IPS-NIHi7 (cell line): ENCODE data around the gene SYN1.

Experiments
- DNase-seq: peaks from one replicate; pipeline ENCODE4 v3.0.0; 2012; ENCODE audit warnings: mixed read lengths; ENCODE audit errors: extremely low spot score

The SYN1 gene

DNA sequence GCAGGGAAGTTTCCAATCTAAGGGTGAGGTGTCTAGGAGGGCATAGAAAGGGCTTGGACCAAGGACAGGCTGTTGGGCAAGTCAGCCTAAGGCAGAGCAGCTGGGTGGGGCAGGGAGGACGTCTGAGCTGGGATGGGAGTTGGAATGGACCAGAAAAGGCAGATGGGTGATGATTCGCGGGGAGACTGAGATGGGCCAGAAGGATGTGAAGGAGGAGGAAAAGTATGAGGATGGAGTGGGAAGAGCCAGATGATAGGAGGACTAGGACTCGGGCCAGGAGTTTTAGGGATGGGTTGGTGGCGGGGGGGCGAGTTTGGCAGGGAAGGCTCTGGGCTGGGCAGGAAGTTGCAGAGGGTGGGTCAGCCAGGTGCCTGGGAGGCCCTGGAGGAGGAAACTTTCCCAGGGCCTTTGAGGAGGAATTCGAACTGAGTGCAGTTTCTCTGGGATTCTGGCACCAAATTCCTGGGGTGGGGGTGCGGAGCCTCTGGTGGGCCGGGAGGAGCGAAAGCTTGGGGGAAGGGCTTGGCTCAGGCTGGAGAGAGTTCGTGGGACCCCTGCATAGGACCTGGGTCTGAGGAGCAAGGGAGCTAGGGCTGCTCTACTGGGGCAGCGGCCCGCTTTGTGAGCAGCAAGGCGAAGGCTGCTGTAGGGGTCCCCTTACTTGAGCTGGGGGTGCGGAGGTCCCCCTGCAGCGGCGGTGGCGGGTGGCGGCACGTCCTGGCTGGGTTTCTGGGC lies 46.1 kb downstream of the SYN1 start:
- peak; percentile 64 for DNase-seq

DNA sequence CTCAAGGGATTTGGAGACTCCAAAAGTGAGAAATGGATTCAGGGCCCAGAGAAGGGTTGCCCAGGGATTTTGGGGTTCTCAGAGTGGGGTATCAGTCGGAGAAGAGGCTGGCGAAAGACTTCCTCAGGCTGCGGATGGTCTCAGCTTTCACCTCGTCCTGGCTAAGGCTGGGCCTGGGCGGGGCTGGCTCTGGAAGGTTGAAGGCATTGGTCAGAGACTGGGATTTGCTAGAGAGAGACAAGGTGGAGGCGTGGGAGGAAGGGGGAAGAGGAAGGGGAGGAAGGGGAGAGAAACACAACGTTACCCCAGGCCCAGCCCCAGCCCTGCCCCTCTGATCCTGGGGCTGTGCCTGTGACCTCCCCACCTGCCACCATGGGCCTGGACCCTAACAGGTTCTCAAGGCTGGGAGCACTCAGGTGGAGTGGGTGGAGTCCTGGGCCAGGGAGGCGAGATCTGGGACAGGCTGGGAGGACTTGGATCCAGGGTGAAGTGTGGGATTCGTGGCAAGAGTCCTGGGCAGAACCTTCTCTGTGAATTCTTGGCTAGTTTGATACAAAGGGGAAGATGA lies 46.8 kb downstream of the SYN1 start:
- no peak for DNase-seq

DNA sequence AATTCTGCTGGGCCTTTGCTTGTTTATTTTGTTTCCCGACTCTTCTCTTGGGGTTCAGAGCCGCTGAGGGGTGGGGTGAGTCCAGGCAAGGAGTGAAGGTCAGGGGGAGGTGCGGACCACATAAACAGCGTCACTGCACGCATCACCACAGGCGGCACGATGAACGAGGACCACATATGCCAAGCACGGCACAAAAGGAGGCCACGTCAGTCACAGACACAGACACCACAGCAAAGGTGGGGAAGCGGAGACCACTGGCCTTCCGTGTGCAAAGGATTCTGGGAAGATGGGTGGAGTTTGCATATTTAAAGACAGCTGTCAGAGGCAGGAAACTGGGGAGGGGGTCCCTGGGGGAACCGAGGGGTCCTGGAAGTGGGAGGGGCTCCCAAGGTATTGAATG lies 47.8 kb downstream of the SYN1 start:
- DNase-seq: no peak

DNA sequence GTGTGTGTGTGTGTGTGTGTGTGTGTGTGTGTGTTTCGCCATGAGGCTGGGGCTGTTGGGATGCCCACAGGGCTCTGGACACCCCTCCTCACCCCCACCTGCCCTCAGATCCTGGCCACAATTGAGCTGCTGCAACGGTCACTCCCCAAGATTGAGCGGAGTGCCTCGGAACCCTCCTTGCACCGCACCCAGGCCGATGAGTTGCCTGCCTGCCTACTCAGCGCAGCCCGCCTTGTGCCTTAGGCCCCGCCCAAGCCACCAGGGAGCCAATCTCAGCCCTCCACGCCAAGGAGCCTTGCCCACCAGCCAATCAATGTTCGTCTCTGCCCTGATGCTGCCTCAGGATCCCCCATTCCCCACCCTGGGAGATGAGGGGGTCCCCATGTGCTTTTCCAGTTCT lies 48.4 kb downstream of the SYN1 start:
- no peak for DNase-seq

DNA sequence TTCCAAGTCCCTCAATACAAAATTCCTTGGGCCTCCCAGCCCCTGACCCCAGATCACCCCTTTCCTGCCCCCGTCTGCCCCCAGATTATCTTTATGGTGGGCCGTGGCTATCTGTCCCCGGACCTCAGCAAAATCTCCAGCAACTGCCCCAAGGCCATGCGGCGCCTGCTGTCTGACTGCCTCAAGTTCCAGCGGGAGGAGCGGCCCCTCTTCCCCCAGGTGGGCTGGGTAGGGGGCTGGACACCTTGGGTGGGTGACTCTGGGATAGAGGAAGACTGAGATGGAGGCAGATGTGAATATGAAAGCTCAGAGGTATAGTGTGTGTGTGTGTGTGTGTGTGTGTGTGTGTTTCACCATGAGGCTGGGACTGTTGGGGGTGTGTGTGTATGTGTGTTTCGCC lies 48.9 kb downstream of the SYN1 start:
- DNase-seq: no peak

DNA sequence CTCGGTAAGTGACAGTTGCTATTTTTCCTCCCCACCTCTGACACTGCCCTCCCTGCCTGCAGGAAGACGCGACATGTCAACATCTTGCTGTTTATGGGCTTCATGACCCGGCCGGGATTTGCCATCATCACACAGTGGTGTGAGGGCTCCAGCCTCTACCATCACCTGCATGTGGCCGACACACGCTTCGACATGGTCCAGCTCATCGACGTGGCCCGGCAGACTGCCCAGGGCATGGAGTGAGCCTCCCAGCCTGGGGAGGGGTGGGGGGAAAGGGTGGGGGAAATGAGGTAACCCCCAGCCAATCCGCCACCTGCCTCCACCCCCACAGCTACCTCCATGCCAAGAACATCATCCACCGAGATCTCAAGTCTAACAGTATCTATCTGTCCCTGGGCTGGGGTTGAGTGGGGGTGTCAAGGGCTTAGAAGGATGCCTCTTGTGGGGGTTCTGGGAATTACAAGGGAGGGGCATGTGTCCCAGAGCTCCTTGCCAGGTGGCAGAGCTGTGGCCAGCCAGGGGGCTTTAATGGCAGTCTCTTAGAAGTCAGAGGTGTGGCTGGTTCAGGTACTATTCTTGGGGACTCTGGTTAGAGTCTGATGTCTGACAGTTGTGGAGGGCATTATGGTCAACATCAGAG lies 50.9 kb downstream of the SYN1 start:
- DNase-seq: no peak

DNA sequence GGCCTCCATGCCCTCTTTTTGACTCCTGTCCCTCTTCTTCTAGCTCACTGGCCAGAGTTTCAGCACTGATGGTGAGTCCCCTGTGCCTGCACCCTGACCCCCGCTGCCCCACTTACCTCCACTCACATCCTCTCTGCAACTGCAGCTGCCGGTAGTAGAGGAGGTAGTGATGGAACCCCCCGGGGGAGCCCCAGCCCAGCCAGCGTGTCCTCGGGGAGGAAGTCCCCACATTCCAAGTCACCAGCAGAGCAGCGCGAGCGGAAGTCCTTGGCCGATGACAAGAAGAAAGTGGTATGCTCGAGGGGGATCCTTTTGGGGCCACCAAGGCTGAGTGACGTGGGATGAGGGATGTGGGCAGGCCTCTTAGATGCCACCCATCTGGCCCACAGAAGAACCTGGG lies 52.8 kb downstream of the SYN1 start:
- DNase-seq: no peak

DNA sequence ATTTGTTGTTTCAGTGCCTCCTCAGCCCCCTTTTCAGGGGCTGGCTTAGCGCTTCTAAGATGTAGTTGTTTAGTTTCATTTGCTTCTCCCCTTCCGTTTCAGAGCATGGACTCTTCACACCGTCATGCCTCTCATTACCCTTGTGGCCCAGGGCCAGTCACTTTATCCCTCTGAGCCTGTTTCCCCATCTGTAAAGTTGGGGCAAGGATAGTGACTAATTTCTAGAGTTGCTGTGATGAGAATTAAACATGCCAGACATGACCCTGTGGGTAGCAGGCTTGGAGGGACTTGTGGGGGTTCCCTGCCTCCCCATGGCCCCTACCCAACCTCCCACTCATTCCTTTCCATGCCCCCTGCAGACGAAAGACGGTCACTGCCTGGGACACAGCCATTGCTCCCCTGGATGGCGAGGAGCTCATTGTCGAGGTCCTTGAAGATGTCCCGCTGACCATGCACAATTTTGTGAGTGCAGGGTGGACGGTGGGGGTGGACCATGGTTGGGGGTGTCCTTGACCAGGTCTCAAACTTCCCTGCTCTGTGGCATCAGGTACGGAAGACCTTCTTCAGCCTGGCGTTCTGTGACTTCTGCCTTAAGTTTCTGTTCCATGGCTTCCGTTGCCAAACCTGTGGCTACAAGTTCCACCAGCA lies 55.1 kb downstream of the SYN1 start:
- no peak for DNase-seq

DNA sequence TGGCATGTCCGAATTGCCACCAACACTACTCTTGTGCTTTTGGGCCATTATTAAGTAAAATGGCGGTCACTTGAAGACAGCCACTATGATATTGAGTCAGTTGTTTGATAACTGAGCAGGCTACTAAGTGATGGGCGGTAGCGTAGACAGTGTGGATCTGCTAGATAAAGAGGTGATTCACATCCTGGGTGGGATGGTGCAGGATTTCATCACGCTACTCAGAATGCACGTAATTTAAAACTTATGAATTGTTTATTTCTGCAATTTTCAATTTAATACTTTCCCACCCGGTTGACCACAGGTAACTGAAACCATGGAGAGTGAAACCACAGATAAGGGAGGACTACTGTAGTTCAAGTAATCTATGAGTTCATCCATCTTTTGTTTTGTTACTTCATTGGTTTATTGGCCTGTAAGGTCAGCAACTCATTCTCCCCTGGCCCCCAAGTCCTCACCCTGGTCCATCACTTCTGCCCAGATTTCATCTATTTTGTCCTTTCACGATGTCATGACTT lies 55.8 kb downstream of the SYN1 start:
- no peak for DNase-seq

DNA sequence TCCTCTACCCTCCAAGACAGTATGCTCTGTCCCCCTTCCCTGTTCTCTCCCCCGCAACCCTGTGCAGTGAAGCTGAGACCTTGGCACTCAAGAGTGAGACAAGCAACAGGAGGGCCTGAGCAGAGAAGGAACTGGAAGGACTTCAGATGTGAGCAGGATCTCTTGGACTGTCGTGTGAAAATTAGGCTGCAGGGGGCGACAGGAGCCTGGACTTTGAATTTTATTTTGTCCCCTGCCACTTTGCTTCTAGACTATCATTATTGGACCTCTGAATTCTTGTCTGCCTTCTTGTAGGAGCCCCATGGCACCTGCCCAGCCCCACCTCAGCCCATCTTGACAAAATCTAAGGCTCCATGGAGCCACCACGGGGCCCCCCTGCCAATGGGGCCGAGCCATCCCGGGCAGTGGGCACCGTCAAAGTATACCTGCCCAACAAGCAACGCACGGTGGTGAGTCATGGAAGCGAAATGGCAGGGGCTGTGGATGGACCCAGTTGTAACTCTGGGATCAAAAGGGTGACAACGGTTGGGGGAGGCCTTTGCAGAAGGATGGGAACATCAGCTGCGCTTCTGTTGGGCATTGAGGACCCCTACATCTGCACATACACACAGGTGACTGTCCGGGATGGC lies 56.9 kb downstream of the SYN1 start:
- DNase-seq: no peak

DNA sequence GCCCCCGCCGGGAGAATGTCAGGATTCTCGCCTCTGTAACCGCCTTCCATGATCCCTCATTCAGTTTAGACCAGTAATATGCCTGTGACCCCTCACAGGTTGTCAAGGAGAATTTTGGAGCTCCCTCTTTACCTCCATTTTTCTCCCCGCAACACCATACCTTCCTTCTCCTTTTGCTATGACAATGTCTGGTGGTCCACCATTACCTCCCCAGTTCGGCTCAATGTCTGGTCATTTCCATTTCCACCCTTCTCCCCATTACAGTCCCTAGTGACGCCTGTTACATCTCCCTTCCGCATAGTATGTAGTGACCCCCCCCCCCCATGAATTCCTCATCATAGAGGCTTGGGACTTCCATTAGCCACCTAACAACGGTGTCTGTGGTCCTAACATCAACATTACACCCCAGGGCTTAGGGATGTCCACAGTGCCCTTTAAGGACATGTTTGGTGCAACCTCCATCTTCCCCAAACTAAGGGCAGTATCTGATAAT lies 58.0 kb downstream of the SYN1 start:
- no peak for DNase-seq

DNA sequence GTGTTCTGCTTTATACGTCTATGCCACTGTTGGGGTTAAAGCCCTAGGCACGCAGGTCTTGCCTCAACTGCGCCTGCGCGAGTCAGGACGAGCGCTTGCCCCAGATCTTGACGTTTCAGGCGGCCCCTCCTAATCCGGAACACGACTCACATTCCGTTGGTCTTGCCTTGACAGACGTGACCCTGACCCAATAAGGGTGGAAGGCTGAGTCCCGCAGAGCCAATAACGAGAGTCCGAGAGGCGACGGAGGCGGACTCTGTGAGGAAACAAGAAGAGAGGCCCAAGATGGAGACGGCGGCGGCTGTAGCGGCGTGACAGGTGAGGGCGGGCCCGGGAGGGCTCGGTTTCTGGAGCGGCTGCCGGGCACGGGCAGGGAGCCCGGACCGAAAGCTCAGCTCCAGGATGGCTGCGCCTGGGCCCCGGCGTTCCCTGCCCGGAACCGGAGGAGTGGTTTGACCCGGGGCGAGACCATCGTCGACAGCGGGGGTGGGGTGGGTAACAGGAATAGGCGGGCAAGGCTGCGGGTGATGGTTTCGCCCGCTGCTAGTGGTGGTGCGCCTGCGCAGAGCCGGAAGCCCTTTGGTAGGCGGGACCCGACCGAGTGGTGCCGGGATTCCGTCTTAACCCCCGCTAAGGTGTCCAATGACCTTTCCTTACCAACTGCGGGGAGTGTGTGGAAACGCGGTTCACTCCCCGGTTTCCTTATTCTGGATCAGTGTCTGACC lies 58.6 kb downstream of the SYN1 start, which contains the start of gene ARAF:
Gene ARAF, plus strand, starts transcription at position 272 of the 725 bp plus-strand sequence. CDS start 1,763 bp downstream, outside the sequence.
- peak; percentile 81 for DNase-seq

DNA sequence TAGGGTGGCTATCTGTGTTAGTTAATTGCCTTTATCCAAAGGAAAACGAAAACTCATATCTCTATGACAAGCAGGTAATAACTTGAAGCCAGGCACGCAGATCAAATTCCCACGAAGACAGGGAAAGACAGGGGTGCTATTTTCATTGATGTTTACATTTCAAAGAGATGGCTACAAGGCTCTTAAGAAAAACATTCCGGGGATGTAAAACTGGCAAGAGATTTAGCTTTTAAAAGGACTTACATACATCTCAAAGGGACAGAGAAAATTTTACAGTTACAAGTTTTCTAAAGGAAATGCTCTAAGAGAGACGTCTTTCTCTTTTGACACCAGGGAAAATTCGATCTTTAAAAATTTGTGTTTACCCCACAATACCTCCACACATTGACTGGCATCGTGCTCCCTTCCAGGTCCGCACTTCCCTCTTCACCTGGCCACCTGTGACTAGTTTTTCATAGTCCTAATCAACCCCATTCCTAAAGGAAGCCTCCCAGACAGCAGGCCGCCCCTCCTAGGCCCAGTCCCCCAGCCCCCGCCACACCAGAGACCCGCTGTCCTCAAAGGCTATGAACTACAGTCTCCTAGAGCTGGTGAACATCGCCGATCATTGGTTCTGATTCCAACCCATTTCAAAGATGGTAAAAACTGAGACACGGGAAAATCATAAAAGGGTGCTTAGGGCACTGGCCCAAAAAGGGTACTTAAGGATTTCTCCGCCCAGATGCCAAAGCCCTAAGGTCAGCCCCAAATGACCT lies 59.3 kb downstream of the SYN1 start:
- DNase-seq: no peak

DNA sequence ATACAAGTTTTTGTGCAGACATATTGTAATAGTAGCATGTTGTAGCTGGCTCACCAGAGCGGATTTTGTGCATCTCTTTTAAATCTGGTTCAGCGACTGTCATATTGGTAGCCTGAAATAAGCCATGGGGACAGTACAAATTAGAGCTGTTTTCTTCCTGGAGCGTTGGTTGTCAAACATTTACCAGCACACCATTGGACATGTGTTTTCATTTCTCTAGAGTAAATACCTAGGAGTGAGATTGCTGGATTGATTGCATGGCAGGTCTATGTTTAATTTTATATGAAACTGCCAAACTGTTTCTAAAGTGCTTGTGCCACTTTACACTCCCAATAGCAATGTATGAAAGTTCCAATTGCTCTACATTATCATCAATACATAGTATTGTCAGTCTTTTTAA lies 61.2 kb downstream of the SYN1 start:
- DNase-seq: no peak

DNA sequence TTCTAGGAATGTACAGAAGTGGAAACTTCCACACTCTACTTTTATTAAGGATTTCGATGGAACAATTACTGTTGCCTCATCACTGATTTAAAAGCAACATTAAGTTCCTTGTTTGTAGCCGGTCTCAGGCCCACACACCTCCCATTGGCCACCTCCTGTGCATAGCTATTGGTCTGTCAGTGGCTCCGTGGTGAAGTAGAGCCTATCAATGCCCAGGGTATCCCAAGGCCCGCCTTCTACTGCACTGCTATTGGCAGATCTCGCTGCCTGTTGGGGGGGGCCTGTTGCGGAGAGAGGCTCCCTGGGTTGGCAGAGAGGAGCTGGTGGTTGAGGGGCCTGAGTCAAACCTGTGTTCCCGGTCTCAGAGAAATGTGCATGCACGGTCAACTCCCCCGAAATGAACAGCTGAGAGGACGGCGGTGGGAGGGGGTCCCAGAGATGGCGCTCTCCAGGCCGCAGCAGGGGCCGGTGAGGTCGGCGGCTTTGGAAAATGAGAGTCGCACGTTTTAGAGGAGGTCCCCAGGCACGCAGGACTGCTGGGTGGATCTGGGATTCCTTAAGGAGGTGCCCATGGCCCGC lies 63.5 kb downstream of the SYN1 start:
- peak; percentile 78 for DNase-seq

DNA sequence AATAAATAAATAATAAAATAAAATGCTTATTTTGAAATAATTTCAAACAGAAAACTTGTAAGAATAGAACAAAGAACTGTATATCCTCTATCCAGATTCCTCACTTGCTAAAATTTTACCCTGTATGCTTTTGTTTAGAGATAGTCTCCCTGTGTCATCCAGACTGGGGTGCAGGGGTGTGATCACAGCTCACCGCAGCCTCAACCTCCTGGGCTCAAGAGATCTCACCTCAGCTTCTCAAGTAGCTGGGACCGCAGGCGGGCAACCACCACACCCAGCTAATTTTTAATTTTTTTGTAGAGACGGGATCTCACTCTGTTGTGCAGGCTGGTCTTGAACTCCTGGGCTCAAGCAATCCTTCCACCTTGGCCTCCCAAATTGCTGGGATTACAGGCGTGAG lies 76.2 kb downstream of the SYN1 start:
- no peak for DNase-seq

DNA sequence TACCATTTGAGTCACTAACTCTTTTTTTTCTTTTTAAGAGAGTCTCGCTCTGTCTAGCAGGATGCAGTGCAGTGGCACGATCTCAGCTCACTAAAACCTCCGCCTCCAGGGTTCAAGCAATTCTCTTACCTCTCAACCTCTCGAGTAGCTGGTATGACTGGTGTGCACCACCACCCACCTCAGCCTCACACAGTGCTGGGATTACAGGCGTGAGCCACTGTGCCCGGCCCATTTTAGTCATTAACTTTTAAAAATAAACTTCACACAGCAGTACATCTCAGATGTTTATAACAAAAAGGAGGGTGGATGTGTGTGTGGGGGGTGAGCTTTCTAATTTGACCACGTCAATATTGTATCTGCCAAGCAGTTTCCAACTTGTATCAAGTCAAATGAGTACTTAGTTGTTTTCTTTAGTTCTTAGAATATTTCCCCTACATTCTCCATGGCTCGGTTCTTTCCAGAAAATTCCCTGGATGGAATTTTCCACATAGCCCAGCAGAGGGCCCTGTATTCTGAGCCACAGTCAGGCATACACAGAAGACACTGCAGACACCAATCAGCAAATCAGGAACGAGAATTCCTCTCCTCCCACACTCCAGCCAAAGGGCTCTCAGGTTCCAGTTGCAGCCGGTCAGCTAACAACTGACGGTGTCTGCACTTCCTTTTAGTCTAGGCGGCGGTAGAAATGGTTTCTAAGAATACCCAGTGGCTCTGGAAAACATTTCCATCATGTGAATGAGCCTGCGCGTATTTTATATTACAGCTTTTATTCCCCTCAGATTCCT lies 78.7 kb downstream of the SYN1 start:
- DNase-seq: peak; percentile 91

DNA sequence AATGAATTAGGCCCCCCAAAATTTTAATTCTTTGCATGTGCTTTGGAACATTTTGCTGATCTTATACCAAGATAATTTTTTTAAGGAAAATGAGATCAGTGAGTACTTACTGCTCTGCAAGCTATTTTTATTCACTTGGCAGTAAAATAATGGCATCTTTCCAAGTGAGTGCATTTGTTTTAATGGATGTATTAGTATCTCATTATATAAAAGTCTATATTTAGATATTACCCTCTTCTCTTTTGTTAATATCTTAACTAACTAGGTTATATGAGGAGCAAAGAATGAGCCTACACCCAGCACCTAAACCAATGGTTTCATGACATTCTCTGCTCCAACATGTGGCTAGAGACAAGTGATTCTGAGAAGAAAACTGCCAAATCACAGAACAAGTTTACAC lies 79.8 kb downstream of the SYN1 start:
- DNase-seq: no peak

DNA sequence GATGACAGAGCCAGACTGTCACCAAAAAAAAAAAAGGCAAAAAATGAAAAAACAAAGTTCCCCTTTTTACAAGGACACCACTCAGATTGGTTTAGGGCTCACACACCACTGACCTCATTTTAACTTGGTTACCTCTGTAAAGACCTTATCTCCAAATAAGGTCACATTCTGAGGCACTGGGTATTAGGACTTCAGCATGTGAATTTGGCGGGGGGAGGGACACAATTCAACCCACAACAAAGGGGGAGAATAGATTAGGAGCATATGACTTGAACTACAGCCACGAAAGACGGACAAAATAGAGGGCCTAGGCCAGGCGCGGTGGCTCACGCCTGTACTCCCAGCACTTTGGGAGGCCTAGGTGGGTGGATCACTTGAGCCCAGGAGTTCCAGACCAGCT lies 89.6 kb downstream of the SYN1 start:
- DNase-seq: no peak
